Measurements from ENCODE around the gene SHISA5. TPM values are rescaled to one million over a fixed set of nuclear protein-coding genes. Genes with fewer than 3 reads are reported as not detected.

Gene SHISA5
- total RNA-seq, 1 experiment from 2014 or later, result 137 TPM

GRCh38 chr3:48504051-48504946 lies at the start of gene SHISA5 (continued):
- TF ChIP-seq, protein P1, sequence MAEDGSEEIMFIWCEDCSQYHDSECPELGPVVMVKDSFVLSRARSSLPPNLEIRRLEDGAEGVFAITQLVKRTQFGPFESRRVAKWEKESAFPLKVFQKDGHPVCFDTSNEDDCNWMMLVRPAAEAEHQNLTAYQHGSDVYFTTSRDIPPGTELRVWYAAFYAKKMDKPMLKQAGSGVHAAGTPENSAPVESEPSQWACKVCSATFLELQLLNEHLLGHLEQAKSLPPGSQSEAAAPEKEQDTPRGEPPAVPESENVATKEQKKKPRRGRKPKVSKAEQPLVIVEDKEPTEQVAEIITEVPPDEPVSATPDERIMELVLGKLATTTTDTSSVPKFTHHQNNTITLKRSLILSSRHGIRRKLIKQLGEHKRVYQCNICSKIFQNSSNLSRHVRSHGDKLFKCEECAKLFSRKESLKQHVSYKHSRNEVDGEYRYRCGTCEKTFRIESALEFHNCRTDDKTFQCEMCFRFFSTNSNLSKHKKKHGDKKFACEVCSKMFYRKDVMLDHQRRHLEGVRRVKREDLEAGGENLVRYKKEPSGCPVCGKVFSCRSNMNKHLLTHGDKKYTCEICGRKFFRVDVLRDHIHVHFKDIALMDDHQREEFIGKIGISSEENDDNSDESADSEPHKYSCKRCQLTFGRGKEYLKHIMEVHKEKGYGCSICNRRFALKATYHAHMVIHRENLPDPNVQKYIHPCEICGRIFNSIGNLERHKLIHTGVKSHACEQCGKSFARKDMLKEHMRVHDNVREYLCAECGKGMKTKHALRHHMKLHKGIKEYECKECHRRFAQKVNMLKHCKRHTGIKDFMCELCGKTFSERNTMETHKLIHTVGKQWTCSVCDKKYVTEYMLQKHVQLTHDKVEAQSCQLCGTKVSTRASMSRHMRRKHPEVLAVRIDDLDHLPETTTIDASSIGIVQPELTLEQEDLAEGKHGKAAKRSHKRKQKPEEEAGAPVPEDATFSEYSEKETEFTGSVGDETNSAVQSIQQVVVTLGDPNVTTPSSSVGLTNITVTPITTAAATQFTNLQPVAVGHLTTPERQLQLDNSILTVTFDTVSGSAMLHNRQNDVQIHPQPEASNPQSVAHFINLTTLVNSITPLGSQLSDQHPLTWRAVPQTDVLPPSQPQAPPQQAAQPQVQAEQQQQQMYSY (CRISPR knock-in tag; IDR thresholded peaks at IDR 0.05), result peak; percentile 84
- TF ChIP-seq CREB1 (CRISPR knock-in tag; IDR thresholded peaks at IDR 0.05) (no peak), ZNF232 (CRISPR knock-in tag; IDR thresholded peaks at IDR 0.05) (0 out of 2 replicates have a peak, but pooled peaks have one; percentile 45), GTF2I (CRISPR knock-in tag; conservative IDR thresholded peaks at IDR 0.05) (no peak), ZNF121 (CRISPR knock-in tag; IDR thresholded peaks at IDR 0.05) (no peak), NR3C1 (CRISPR knock-in tag; conservative IDR thresholded peaks at IDR 0.05; ENCODE audit: low read depth) (no peak), ESRRA (CRISPR knock-in tag; IDR thresholded peaks at IDR 0.05; ENCODE audit: borderline replicate concordance) (no peak), ZNF263 (CRISPR knock-in tag; IDR thresholded peaks at IDR 0.05; ENCODE audit: low read depth) (peak; percentile 98), PRRX2 (CRISPR knock-in tag; IDR thresholded peaks at IDR 0.05) (no peak), JAZF1 (CRISPR knock-in tag; IDR thresholded peaks at IDR 0.05) (no peak), MAX (CRISPR knock-in tag; IDR thresholded peaks at IDR 0.05) (0 out of 2 replicates have a peak, but pooled peaks have one; percentile 36), ZBTB21 (CRISPR knock-in tag; IDR thresholded peaks at IDR 0.05; ENCODE audit: borderline replicate concordance) (no peak)
- TF ChIP-seq, protein P2, sequence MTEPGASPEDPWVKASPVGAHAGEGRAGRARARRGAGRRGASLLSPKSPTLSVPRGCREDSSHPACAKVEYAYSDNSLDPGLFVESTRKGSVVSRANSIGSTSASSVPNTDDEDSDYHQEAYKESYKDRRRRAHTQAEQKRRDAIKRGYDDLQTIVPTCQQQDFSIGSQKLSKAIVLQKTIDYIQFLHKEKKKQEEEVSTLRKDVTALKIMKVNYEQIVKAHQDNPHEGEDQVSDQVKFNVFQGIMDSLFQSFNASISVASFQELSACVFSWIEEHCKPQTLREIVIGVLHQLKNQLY (CRISPR knock-in tag; IDR thresholded peaks at IDR 0.05), result no peak
- TF ChIP-seq, protein P3, sequence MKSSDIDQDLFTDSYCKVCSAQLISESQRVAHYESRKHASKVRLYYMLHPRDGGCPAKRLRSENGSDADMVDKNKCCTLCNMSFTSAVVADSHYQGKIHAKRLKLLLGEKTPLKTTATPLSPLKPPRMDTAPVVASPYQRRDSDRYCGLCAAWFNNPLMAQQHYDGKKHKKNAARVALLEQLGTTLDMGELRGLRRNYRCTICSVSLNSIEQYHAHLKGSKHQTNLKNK (CRISPR knock-in tag; IDR thresholded peaks at IDR 0.05), result no peak

DNA sequence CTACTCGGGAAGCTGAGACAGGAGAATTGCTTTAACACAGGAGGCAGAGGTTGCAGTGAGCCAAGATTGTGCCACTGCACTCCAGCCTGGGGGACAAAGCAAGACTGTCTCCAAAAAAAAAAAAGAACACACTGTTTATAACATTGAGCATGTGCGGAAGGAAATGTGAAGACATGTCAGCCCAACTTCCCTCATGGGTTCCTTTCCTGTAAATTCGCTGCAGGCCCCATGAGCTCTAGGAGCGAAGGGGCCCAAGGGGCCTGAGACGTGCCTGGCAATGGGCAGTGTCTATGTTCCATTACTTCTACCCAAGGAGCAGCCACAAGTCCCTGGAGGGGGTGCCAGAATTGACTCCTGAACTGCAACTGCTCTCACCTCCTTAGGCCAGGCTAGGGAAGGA lies 49.4 kb upstream of the SHISA5 start:
- Mint-ChIP-seq H3K27ac (no peak overlapping the region), H3K36me3 (peaks cover 38% of the 10 kb centered on the region), H3K4me1 (peaks cover 42% of the 10 kb centered on the region), H3K27me3 (ENCODE audit: low read depth) (no peaks in the 10 kb centered on the region), H3K9me3 (no peaks in the 10 kb centered on the region), H3K4me3 (no peak overlapping the region)
- ATAC-seq, result no peak
- ChIA-PET POLR2A (interaction anchor here (0.7 kb wide), 1 partner anchor 79 kb away, joined by 3 read pairs; no protein-coding TSS in a partner anchor), CTCF (interaction anchor here (1.3 to 7.2 kb wide), 4 partner anchors 56 to 118 kb away, joined by 3 to 84 read pairs (median 12); partner anchors contain the start of genes SLC26A6 and UQCRC1)
- DNase-seq (ENCODE audit: low spot score), result no peak
- TF ChIP-seq CBFB (CRISPR knock-in tag; IDR thresholded peaks at IDR 0.05; ENCODE audit: low read depth), result no peak
- TF ChIP-seq PRRX2 (CRISPR knock-in tag; IDR thresholded peaks at IDR 0.05), result no peak
- no peak for TF ChIP-seq ZNF219 (CRISPR knock-in tag; IDR thresholded peaks at IDR 0.05; ENCODE audit: borderline replicate concordance)
- no peak for TF ChIP-seq FOXK1 (CRISPR knock-in tag; IDR thresholded peaks at IDR 0.05)
- TF ChIP-seq, protein P4, sequence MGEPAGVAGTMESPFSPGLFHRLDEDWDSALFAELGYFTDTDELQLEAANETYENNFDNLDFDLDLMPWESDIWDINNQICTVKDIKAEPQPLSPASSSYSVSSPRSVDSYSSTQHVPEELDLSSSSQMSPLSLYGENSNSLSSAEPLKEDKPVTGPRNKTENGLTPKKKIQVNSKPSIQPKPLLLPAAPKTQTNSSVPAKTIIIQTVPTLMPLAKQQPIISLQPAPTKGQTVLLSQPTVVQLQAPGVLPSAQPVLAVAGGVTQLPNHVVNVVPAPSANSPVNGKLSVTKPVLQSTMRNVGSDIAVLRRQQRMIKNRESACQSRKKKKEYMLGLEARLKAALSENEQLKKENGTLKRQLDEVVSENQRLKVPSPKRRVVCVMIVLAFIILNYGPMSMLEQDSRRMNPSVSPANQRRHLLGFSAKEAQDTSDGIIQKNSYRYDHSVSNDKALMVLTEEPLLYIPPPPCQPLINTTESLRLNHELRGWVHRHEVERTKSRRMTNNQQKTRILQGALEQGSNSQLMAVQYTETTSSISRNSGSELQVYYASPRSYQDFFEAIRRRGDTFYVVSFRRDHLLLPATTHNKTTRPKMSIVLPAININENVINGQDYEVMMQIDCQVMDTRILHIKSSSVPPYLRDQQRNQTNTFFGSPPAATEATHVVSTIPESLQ (CRISPR knock-in tag; IDR thresholded peaks at IDR 0.05), result no peak
- TF ChIP-seq ELF4 (CRISPR knock-in tag; IDR thresholded peaks at IDR 0.05; ENCODE audit: low read depth), result no peak
- TF ChIP-seq KAT7 (CRISPR knock-in tag; IDR thresholded peaks at IDR 0.05; ENCODE audit: borderline replicate concordance), result no peak
- TF ChIP-seq FOXP1 (CRISPR knock-in tag; IDR thresholded peaks at IDR 0.05; ENCODE audit: borderline replicate concordance), result no peak
- no peak for TF ChIP-seq TP53 (CRISPR knock-in tag; IDR thresholded peaks at IDR 0.05)
- no peak for TF ChIP-seq NFATC4 (CRISPR knock-in tag; IDR thresholded peaks at IDR 0.05)
- no peak for TF ChIP-seq SMAD3 (CRISPR knock-in tag; IDR thresholded peaks at IDR 0.05; ENCODE audit: borderline replicate concordance)
